ENCODE results near the gene ADGRG3. TPM values are rescaled to one million over a fixed set of nuclear protein-coding genes. Genes with fewer than 3 reads are reported as not detected.

ADGRG3 gene
- total RNA-seq, 4 donors from 2014 or later: 0.32 to 2.0 (median 2.0) TPM; not detected in 1

GRCh38 chr16:57651344-57652333 is 16.5 kb upstream of the ADGRG3 start:
- Histone ChIP-seq H3K36me3 (peaks cover 52% of the 10 kb centered on the region), H3K27ac (no peak overlapping the region), H3K4me3 (no peak overlapping the region), H3K9me3 (no peaks in the 10 kb centered on the region), H3K27me3 (peaks cover 3% of the 10 kb centered on the region), H3K4me1 (peaks cover 20% of the 10 kb centered on the region)
- no peak for DNase-seq (ENCODE audit: low spot score in 2 of 2)
- no peak for TF ChIP-seq POLR2A (IDR thresholded peaks at IDR 0.05)
- no peak for TF ChIP-seq EP300 (IDR thresholded peaks at IDR 0.05)
- TF ChIP-seq POLR2AphosphoS5 (IDR thresholded peaks at IDR 0.05): no peak
- TF ChIP-seq, protein P1, sequence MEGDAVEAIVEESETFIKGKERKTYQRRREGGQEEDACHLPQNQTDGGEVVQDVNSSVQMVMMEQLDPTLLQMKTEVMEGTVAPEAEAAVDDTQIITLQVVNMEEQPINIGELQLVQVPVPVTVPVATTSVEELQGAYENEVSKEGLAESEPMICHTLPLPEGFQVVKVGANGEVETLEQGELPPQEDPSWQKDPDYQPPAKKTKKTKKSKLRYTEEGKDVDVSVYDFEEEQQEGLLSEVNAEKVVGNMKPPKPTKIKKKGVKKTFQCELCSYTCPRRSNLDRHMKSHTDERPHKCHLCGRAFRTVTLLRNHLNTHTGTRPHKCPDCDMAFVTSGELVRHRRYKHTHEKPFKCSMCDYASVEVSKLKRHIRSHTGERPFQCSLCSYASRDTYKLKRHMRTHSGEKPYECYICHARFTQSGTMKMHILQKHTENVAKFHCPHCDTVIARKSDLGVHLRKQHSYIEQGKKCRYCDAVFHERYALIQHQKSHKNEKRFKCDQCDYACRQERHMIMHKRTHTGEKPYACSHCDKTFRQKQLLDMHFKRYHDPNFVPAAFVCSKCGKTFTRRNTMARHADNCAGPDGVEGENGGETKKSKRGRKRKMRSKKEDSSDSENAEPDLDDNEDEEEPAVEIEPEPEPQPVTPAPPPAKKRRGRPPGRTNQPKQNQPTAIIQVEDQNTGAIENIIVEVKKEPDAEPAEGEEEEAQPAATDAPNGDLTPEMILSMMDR (IDR thresholded peaks at IDR 0.05): no peak
- 83% methylated on average over 10 of the region's 10 CpGs for WGBS

DNA sequence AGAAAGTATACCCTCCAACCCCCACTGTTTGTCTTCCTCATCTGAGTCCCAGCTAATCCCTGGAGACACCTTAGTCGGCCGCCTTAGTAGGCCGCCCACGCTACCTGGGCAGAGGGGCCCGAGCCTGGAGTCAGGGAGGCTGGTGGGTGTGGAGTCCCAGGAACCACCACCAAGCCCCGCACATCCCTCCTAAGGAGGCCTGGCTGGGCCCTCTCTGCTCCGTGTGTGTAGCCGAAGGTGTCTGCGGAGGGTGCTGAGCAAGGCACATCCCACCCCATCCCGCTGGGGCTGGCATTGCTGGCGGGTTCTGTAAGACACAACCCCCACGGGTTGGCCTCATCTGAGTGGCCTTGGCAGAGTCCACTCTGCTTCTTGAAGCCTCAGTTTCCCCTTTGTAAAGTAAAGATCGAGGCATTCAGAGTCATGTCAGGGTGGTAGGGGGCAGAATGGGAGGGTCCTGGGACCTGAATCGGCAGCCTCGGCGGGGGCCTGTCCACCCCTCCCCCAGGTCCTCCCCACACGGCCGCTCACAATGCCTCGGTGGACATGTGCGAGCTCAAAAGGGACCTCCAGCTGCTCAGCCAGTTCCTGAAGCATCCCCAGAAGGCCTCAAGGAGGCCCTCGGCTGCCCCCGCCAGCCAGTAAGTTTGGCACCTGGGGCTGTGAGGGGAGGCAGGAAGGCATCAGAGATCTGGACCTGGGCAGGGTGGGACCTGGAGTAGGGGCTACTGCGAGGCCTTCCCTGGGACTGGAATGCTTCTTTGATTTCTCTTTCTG is 15.2 kb upstream of the ADGRG3 start:
- TF ChIP-seq EP300 (IDR thresholded peaks at IDR 0.05) (no peak), POLR2AphosphoS5 (IDR thresholded peaks at IDR 0.05) (no peak), POLR2A (IDR thresholded peaks at IDR 0.05) (no peak)
- TF ChIP-seq, protein P1 (IDR thresholded peaks at IDR 0.05): no peak
- Histone ChIP-seq H3K27me3 (peaks cover 3% of the 10 kb centered on the region), H3K27ac (no peak overlapping the region), H3K36me3 (peaks cover 64% of the 10 kb centered on the region), H3K4me3 (no peak overlapping the region), H3K4me1 (peaks cover 7% of the 10 kb centered on the region), H3K9me3 (no peaks in the 10 kb centered on the region)
- DNase-seq (ENCODE audit: low spot score in 2 of 2): no peak
- WGBS: 91% methylated on average over 19 of the region's 23 CpGs

- Histone ChIP-seq H3K36me3 (peaks cover 72% of the 10 kb centered on the region), H3K4me1 (no peaks in the 10 kb centered on the region), H3K27ac (peak overlapping the region; percentile 18), H3K4me3 (no peak overlapping the region), H3K9me3 (no peaks in the 10 kb centered on the region), H3K27me3 (peaks cover 3% of the 10 kb centered on the region)
- WGBS: 59% methylated on average over 13 of the region's 16 CpGs
- TF ChIP-seq POLR2AphosphoS5 (IDR thresholded peaks at IDR 0.05) (no peak), POLR2A (IDR thresholded peaks at IDR 0.05) (no peak)
- TF ChIP-seq, protein P1 (IDR thresholded peaks at IDR 0.05): no peak
- no peak for DNase-seq (ENCODE audit: low spot score in 2 of 2)
Observed at GRCh38 chr16:57653936-57654335, 14.2 kb upstream of the ADGRG3 start.

DNA sequence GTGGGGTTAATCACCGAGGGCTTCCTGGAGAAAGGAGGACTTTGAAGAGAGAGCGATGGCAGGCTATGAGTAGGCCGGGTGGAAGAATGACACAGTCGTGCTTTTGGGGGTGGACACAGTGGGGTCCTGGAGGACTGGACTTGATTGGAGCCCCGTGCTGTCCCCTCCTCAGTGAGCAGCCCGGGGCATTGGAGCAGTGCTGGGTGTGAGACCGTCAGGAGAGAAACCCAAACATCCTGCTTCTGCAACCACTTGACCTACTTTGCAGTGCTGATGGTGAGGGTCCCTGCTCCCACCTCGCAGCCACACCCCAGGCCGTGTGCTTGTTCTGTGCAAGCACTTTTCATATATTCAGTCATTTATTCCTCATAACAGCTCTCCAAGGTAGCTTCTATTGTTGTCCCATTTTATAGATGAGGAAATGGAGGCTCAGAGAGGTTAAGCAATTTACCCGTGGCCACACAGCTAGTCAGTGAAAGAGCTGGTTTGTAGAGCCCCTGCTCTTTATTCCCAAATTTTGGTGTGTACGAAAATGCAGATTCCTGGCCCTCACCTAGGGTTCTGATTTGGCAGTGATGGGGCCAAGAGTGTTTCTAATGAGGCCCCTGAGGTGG is 11.7 kb upstream of the ADGRG3 start:
- Histone ChIP-seq H3K4me1 (no peaks in the 10 kb centered on the region), H3K36me3 (peaks cover 85% of the 10 kb centered on the region), H3K27me3 (no peaks in the 10 kb centered on the region), H3K9me3 (no peaks in the 10 kb centered on the region), H3K4me3 (no peak overlapping the region), H3K27ac (no peak overlapping the region)
- WGBS: 87% methylated on average over 11 of the region's 11 CpGs
- TF ChIP-seq EP300 (IDR thresholded peaks at IDR 0.05) (no peak), POLR2A (IDR thresholded peaks at IDR 0.05) (no peak), POLR2AphosphoS5 (IDR thresholded peaks at IDR 0.05) (no peak)
- TF ChIP-seq, protein P1 (IDR thresholded peaks at IDR 0.05): no peak
- no peak for DNase-seq (ENCODE audit: low spot score in 2 of 2)

All from suprapubic skin (tissue), 4 donors.